Mesenchymal stem cell (in vitro differentiated cells and primary cell): ENCODE data around the gene TECPR2.
A peak's percentile ranks its signal among the peaks of the same experiment; 100 is the strongest.

ENCODE experiments used
- DNase-seq: peaks from one replicate; pipeline ENCODE4 v3.0.0-alpha.2; 2013
- H2AFZ ChIP-seq: one replicate; pipeline ENCODE4 v1.6.1; 2013; ENCODE audit warnings: low read depth, mild to moderate bottlenecking, control low read depth, inconsistent platforms, low read length, moderate library complexity
- H2AK5ac ChIP-seq: 2 replicates; pipeline ENCODE4 v1.6.1; 2013; ENCODE audit warnings: low read length, moderate library complexity, mild to moderate bottlenecking, inconsistent platforms; ENCODE audit not compliant: severe bottlenecking
- H2BK120ac ChIP-seq: one replicate; pipeline ENCODE4 v1.6.1; 2013; ENCODE audit warnings: low read depth, mild to moderate bottlenecking, inconsistent platforms, low read length, moderate library complexity
- H2BK12ac ChIP-seq, 2 experiments: one replicate each; pipeline ENCODE4 v1.6.1; 2013; ENCODE audit warnings: inconsistent platforms in 2 of 2, low read length in 2 of 2, mild to moderate bottlenecking in 2 of 2, moderate library complexity in 2 of 2, control low read depth in 1 of 2
- H2BK15ac ChIP-seq: one replicate; pipeline ENCODE4 v1.6.1; 2013; ENCODE audit warnings: mild to moderate bottlenecking, low read depth, inconsistent platforms; ENCODE audit not compliant: poor library complexity, severe bottlenecking
- H2BK5ac ChIP-seq: 2 replicates; pipeline ENCODE4 v1.6.1; 2013; ENCODE audit warnings: low read depth, mild to moderate bottlenecking, low read length, control low read depth, inconsistent platforms; ENCODE audit not compliant: poor library complexity, severe bottlenecking
- H3K14ac ChIP-seq, 2 experiments: one replicate each; pipeline ENCODE4 v1.6.1; 2013; ENCODE audit warnings: inconsistent platforms in 2 of 2, low read length in 2 of 2, control low read depth in 1 of 2, mild to moderate bottlenecking in 1 of 2, moderate library complexity in 1 of 2
- H3K18ac ChIP-seq, 2 experiments: one replicate each; pipeline ENCODE4 v1.6.1; 2013; ENCODE audit warnings: inconsistent platforms in 2 of 2, low read length in 2 of 2, control low read depth in 1 of 2, low read depth in 1 of 2, mild to moderate bottlenecking in 1 of 2
- H3K23ac ChIP-seq, 2 experiments: one replicate each; pipeline ENCODE4 v1.6.1; 2013; ENCODE audit warnings: inconsistent platforms in 2 of 2, low read length in 2 of 2, mild to moderate bottlenecking in 2 of 2, moderate library complexity in 2 of 2, control low read depth in 1 of 2
- H3K27ac ChIP-seq: 2 replicates; pipeline ENCODE4 v1.5.1; 2013; ENCODE audit warnings: mild to moderate bottlenecking, moderate library complexity, low read length, control low read depth, inconsistent platforms; ENCODE audit not compliant: poor library complexity, severe bottlenecking
- H3K27me3 ChIP-seq, 2 experiments: 2 replicates each; pipeline versions ENCODE4 v1.6.1 to v1.7.0; 2013; ENCODE audit warnings: low read length in 2 of 2, mild to moderate bottlenecking in 2 of 2, moderate library complexity in 2 of 2, control low read depth in 1 of 2, inconsistent platforms in 1 of 2; ENCODE audit not compliant: control insufficient read depth in 1 of 2, insufficient read depth in 1 of 2
- H3K36me3 ChIP-seq, 2 experiments: 2 replicates each; pipeline versions ENCODE4 v1.6.1 to v1.7.0; 2013; ENCODE audit warnings: low read length in 2 of 2, control low read depth in 1 of 2, inconsistent platforms in 1 of 2, low read depth in 1 of 2, mild to moderate bottlenecking in 1 of 2; ENCODE audit not compliant: insufficient read depth in 2 of 2, control insufficient read depth in 1 of 2
- H3K4ac ChIP-seq, 2 experiments: one replicate each; pipeline ENCODE4 v1.6.1; 2013; ENCODE audit warnings: inconsistent platforms in 2 of 2, low read length in 2 of 2, mild to moderate bottlenecking in 2 of 2, moderate library complexity in 2 of 2, control low read depth in 1 of 2, low read depth in 1 of 2
- H3K4me1 ChIP-seq: 2 replicates; pipeline ENCODE4 v1.6.1; 2013; ENCODE audit warnings: low read depth, low read length, control low read depth; ENCODE audit not compliant: control insufficient read depth, insufficient read depth
- H3K4me2 ChIP-seq: 2 replicates; pipeline ENCODE4 v1.6.1; 2013; ENCODE audit warnings: low read length, mild to moderate bottlenecking, inconsistent platforms; ENCODE audit not compliant: poor library complexity, severe bottlenecking
- H3K4me3 ChIP-seq, 2 experiments: 2 replicates each; pipeline versions ENCODE4 v1.5.1 to v1.7.0; 2013; ENCODE audit warnings: low read length in 2 of 2, mild to moderate bottlenecking in 2 of 2, control low read depth in 1 of 2, low read depth in 1 of 2; ENCODE audit not compliant: insufficient read depth in 1 of 2
- H3K79me1 ChIP-seq: replicated peaks from 2 replicates; pipeline ENCODE4 v1.6.1; 2013; ENCODE audit warnings: mild to moderate bottlenecking, control low read depth, low read length, inconsistent platforms; ENCODE audit not compliant: poor library complexity, severe bottlenecking
- H3K9ac ChIP-seq: 2 replicates; pipeline ENCODE4 v1.7.0; 2013; ENCODE audit warnings: mild to moderate bottlenecking, low read length, moderate library complexity
- H3K9me3 ChIP-seq: 2 replicates; pipeline ENCODE4 v1.7.0; 2013; ENCODE audit warnings: mild to moderate bottlenecking, low read length; ENCODE audit not compliant: control insufficient read depth
- H4K8ac ChIP-seq: one replicate; pipeline ENCODE4 v1.6.1; 2013; ENCODE audit warnings: inconsistent platforms, mild to moderate bottlenecking, low read length, moderate library complexity
- H4K91ac ChIP-seq: one replicate; pipeline ENCODE4 v1.6.1; 2013; ENCODE audit warnings: mild to moderate bottlenecking, low read length, inconsistent platforms
- WGBS: methylation state at CpG from one replicate; pipeline ENCODE4 v1.1.7; 2013; ENCODE audit warnings: mixed read lengths; 5-methylcytosine and 5-hydroxymethylcytosine counted together

The TECPR2 gene

DNA sequence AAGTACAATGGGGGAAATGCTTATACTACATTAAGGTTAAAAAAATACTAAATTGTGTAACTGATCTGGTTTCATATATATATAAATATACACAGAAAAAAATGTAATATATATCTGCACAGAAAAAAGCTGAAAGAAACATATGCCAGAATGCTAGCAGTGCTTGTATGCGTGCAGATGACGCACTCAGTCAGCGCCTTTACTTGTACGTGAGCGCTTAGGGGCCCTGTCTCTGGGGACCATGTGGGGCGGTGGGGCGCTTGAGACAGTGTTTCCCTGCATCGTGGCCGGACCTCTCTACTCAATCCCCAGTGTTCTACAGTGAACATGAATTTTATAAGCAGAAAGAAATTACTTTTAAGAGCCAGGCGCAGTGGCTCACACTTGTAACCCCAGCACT is 139.8 kb downstream of the TECPR2 start:
- Histone ChIP-seq H2BK15ac (no peak overlapping the region), H3K79me1 (no peaks in the 10 kb centered on the region), H2BK5ac (no peak overlapping the region), H2AK5ac (no peak overlapping the region), H3K18ac (no peak overlapping the region), H3K27ac (no peak overlapping the region), H2AFZ (no peak overlapping the region), H2BK120ac (no peak overlapping the region), H4K8ac (no peak overlapping the region), H3K9ac (no peak overlapping the region), H4K91ac (no peak overlapping the region), H3K4me1 (peaks cover 18% of the 10 kb centered on the region), H3K27me3 (no peaks in the 10 kb centered on the region), H3K23ac (no peak overlapping the region), H3K4me2 (no peak overlapping the region), H3K4ac (no peak overlapping the region), H3K14ac (no peak overlapping the region), H2BK12ac (no peak overlapping the region), H3K4me3 (no peak overlapping the region), H3K36me3 (peaks cover 24 to 62% of the 10 kb centered on the region in 2 experiments), H3K9me3 (no peaks in the 10 kb centered on the region)
- DNase-seq: no peak
- 97% methylated on average over 10 of the region's 10 CpGs for WGBS

DNA sequence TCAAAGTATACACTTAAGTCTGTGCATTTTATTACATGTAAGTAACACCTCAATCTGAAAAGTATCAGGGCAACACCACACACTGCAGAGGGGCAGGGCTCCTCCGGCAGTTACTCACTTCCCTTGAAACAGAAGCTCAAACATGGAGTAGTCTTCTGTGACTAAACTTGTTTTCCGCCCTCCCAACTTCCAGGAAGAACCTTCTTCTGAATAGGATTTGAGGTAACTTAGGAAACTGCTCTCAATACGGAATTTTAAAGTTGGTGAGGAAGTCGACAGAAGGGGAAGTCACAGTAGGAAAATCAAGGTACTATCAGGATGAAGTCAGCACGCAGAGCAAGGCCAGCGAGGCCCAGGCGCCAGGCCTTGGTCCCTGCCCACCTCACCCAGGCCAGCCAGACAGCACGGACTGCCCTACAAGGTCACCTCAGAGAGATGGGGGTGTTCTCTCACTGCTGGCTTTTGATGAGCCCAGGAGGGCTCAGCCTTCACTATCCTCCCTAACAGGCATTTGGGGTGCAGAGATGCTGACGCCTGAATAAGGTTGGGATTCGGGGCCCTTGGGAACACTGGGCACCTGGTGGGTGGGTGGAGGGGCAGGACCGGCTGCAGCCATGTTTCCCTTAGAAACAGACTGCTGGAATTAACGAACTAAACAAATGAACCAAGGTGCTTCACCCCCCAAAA is 141.0 kb downstream of the TECPR2 start:
- Histone ChIP-seq H2BK5ac (no peak overlapping the region), H4K91ac (no peak overlapping the region), H3K14ac (no peak overlapping the region), H3K27ac (no peak overlapping the region), H2BK15ac (no peak overlapping the region), H3K9me3 (no peaks in the 10 kb centered on the region), H2BK120ac (no peak overlapping the region), H3K4me2 (no peak overlapping the region), H4K8ac (no peak overlapping the region), H3K23ac (no peak overlapping the region), H2AFZ (no peak overlapping the region), H3K36me3 (peaks cover 12 to 55% of the 10 kb centered on the region in 2 experiments), H3K4ac (no peak overlapping the region), H3K79me1 (peaks cover 4% of the 10 kb centered on the region), H3K27me3 (no peaks in the 10 kb centered on the region), H2BK12ac (no peak overlapping the region), H3K9ac (no peak overlapping the region), H2AK5ac (no peak overlapping the region), H3K4me1 (peaks cover 24% of the 10 kb centered on the region), H3K4me3 (no peak overlapping the region), H3K18ac (no peak overlapping the region)
- WGBS: 86% methylated on average over 12 of the region's 12 CpGs
- no peak for DNase-seq

DNA sequence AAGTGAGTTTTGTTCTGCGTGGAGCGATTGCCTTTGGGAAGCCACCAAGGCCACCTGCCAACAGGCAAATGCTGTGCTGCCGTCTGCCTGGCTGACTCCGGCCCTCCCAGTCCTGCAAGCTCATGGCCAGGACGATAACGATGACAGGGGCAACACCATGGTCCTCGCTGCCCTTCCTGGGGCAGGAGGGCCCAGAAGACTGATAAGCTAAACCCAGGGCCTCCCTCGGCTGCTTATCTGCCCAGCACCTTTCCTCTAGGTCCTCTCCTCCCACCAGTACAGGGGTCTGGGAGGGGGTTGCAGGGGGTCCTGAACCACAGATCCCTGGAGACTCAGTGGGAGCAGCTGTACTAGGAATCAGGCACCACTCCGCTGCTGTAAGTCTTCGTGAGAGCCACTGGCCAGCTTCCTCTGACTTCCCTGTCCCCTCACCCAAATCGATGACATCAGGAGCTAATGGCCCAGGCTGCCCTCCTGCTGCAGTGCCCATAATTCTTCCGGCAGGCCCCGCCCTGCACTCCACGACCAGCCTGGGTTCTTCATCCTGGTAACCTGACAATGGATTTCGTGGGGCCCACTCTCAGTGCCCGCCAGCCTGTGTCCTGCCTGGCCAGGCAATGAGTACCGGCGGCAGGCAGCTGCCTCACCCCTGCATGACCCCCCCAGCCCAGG is 141.7 kb downstream of the TECPR2 start:
- 78% methylated on average over 16 of the region's 18 CpGs for WGBS
- no peak for DNase-seq

DNA sequence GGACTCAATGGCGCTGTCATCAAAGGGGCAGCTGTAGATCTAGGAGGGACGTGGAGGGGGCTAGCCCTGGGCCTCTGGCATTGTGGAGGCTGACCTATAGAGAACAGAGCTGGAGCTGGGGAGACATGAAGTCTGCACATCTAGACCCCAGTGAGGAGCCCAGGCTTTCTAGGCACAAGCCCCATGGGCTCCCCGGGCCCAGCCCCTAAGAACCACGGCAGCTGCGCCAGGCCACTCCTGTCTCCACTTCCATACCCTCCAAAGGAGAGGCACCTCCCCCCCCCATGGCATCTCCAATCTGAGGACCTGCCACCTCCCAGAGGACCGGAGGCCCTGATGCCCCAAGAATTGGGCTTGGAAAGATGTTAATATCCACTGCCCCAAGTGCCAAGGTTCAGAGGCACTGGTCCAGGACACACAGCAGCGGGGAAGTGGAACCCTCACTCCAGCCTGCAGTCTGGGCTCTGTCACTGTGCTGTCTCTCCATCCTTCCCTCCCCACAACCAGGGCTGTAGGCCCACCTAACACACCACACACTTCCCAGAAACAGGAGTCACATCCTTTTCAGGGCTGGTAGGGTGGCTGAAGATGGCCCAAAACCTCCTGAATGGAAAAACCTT is 142.4 kb downstream of the TECPR2 start:
- no peaks in the 10 kb centered on the region for H3K27me3 ChIP-seq
- no peak for DNase-seq
- peaks cover 5 to 44% of the 10 kb centered on the region in 2 experiments for H3K36me3 ChIP-seq
- no peak overlapping the region for H3K27ac ChIP-seq
- no peak overlapping the region for H2AFZ ChIP-seq
- H2BK5ac ChIP-seq: no peak overlapping the region
- H3K14ac ChIP-seq: no peak overlapping the region
- no peak overlapping the region for H4K8ac ChIP-seq
- H3K18ac ChIP-seq: no peak overlapping the region
- H3K9me3 ChIP-seq: no peaks in the 10 kb centered on the region
- H2BK12ac ChIP-seq: no peak overlapping the region
- peaks cover 4% of the 10 kb centered on the region for H3K79me1 ChIP-seq
- H2BK15ac ChIP-seq: no peak overlapping the region
- no peak overlapping the region for H3K4me3 ChIP-seq
- peaks cover 25% of the 10 kb centered on the region for H3K4me1 ChIP-seq
- no peak overlapping the region for H2BK120ac ChIP-seq
- H3K23ac ChIP-seq: peak overlapping the region in 1 of 2 experiments; percentile 57
- no peak overlapping the region for H3K4me2 ChIP-seq
- H4K91ac ChIP-seq: no peak overlapping the region
- no peak overlapping the region for H2AK5ac ChIP-seq
- H3K9ac ChIP-seq: no peak overlapping the region
- WGBS: 96% methylated on average over 7 of the region's 7 CpGs
- no peak overlapping the region for H3K4ac ChIP-seq

More for the DNA sequence above, 141.7 kb downstream of the TECPR2 start:
- Histone ChIP-seq H2BK5ac (no peak overlapping the region), H3K27ac (no peak overlapping the region), H3K4me3 (no peak overlapping the region), H3K79me1 (peaks cover 4% of the 10 kb centered on the region), H3K4ac (no peak overlapping the region), H2AFZ (no peak overlapping the region), H3K4me1 (peaks cover 25% of the 10 kb centered on the region), H4K8ac (no peak overlapping the region), H3K4me2 (no peak overlapping the region), H3K27me3 (no peaks in the 10 kb centered on the region), H3K9ac (no peak overlapping the region), H3K9me3 (no peaks in the 10 kb centered on the region), H2BK15ac (no peak overlapping the region), H2BK120ac (no peak overlapping the region), H2AK5ac (no peak overlapping the region), H3K23ac (peak overlapping the region in 1 of 2 experiments; percentile 57), H3K14ac (no peak overlapping the region), H3K36me3 (peaks cover 5 to 49% of the 10 kb centered on the region in 2 experiments), H3K18ac (no peak overlapping the region), H2BK12ac (no peak overlapping the region), H4K91ac (no peak overlapping the region)
